Suprapubic skin (tissue), 3 donors: ENCODE measurements around the gene E2F4.

Experiments used
- POLR2AphosphoS5 ChIP-seq, 3 donors: sonication (generic); formaldehyde crosslinking; IDR thresholded peaks; one replicate each; pipeline ENCODE4 v1.6.1; 2017; ENCODE audit warnings: antibody characterized with exemption in 3 of 3
- TF ChIP-seq, protein P1 (sequence below), 2 donors: fragments of 200-600 bp in 1 of 2; fragments of 450-650 bp in 1 of 2; sonication (generic) in 1 of 2; IDR thresholded peaks; one replicate each; pipeline ENCODE4 v1.5.1; 2016 to 2019; ENCODE audit warnings: antibody characterized with exemption in 2 of 2, mild to moderate bottlenecking in 1 of 2, moderate library complexity in 1 of 2

- TF ChIP-seq, protein P1, sequence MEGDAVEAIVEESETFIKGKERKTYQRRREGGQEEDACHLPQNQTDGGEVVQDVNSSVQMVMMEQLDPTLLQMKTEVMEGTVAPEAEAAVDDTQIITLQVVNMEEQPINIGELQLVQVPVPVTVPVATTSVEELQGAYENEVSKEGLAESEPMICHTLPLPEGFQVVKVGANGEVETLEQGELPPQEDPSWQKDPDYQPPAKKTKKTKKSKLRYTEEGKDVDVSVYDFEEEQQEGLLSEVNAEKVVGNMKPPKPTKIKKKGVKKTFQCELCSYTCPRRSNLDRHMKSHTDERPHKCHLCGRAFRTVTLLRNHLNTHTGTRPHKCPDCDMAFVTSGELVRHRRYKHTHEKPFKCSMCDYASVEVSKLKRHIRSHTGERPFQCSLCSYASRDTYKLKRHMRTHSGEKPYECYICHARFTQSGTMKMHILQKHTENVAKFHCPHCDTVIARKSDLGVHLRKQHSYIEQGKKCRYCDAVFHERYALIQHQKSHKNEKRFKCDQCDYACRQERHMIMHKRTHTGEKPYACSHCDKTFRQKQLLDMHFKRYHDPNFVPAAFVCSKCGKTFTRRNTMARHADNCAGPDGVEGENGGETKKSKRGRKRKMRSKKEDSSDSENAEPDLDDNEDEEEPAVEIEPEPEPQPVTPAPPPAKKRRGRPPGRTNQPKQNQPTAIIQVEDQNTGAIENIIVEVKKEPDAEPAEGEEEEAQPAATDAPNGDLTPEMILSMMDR (IDR thresholded peaks at IDR 0.05), result no peak
- TF ChIP-seq POLR2AphosphoS5 (IDR thresholded peaks at IDR 0.05), result no peak
Observed at GRCh38 chr16:67164599-67165061, 27.3 kb upstream of the E2F4 start, which contains the start of gene HSF4.
